T1000 (cell line): ENCODE data around the gene STK26.
"Not testable (repeated sequence)": the region's sequence is repeated elsewhere in the genome, so short reads cannot be mapped to it uniquely, and the experiment has no call there.

ENCODE experiments used
- DNase-seq: peaks from one replicate; lab custom pipeline; 2025; ENCODE audit warnings: mixed read lengths; lab: John Stamatoyannopoulos, UW

STK26 gene

DNA sequence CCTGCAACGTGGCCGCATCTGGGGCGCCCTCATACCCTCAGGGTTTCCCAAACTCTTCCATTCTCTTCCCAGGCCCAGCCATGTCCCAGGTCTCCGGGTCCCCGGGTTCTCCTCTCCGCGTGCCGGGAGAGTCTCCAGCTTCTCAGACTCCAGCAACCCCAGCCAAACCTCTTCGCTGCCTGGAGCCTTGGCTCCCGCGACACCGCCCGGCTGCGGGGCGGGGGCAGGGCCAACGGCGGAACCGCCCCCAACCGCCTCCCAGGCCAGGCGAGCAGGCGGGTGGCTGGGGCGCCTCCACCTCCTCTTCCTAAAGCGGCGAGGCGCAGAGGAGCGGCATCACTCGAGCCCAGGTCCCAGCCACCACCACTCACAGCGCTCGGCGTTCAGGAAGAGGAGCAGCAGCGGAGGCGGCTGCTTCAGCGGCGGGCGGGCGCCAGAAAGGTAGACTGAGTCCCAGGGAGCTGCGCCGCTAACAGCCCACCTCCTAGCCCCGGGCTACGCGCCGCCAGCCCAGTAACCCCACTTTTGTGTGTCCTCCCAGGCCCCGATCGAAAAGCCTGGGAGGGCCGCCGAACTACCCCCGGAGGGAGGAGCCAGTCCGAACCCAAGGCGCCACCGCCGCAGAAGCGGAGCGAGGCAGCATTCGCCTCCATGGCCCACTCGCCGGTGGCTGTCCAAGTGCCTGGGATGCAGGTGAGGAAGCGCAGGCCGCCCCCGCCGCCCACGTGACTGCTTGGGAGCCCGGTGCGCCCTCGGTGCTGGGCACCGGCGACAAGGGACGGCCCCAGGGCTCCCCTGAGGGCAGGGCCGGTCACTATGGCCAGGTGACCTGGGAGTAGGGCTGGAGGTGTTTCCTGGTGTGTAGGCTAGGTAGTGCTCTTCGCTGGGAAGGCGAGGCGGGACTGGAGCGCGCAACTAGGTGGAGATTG lies at the start of gene STK26:
TSS of gene STK26 (plus strand) at position 336 of the 929 bp plus-strand sequence. CDS start at position 652, 316 bp downstream.
- DNase-seq, result peak; percentile 4

DNA sequence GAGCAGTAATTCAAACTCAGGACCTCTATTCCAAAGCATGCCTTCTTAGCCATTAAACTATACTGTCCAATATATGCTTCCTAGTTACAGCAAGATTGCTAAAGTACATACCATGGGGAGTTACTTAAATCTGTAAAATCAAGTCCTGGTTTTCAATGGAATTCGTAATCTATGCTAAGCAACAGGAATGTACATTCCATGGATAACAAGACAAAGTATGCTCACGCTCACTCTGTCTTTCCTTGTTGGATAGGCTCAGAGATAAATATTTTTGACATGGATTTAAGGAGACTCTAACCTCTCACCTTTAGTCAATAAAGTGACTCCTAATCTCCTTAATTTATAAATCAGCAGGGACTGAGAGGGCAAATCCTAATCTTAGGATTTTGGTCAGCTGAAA lies 47.3 kb upstream of the STK26 start:
- DNase-seq, result no peak

DNA sequence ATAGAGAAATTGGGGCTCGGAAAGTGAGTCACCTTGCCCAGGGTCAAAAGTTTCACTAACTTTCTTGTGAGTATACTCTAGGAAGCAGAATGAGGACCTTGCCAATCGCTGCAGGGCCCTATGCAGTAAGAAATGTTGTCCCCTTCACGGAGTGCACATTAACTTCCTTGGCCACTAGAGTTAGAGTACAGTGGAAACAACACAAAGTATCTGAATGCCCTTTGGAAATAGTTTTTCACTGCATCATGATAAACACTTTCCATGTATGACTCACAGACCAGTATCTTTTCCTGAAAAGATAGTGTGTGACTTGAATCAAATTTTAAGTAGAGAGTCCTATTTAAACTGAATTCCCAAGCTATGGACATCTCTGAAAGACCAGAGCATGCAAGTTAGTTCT lies 45.5 kb upstream of the STK26 start:
- no peak for DNase-seq

DNA sequence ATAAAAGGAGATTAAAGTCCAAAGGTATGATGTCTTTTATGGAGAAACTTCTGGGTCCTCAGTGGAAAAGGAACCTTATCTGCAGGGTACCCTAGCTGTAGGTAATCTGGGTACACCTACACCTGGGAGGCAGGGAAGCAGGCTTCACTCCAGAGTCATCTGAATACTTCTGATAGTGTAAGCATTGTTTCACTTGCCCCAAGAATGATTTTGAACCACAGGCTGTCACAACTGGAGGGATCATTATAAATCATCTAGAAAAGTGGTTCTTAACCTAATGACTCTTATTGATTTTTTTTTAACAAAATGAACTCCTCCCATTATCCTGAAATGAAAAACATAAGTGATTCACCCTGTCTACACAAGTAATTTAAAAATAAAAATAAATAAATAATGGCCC lies 44.0 kb upstream of the STK26 start:
- DNase-seq, result no peak

DNA sequence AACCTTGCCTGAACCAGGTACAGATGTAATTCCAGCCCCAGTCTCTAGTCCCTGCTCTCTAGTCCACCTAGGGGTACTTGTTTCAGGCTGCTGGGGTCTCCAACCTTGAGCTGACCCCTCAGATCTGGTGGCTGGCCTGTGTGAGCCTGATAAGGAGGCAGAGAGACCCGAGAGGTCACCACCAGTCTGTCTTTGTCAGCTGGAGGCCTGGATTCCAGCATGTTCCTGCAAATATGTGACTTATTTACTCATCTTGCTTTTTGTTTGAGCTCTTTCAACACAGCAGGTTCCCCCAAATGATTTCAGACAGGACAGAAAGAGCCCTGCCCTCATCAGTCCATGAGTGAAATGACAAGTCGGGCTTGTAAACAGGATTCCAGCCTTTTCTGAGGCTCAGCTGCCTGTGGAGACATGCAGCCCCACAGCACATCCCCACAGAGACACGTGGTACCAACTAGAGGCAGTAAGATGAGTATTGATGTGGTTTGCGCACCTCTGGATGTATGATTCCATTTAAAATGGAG lies 37.5 kb upstream of the STK26 start:
- DNase-seq, result no peak

DNA sequence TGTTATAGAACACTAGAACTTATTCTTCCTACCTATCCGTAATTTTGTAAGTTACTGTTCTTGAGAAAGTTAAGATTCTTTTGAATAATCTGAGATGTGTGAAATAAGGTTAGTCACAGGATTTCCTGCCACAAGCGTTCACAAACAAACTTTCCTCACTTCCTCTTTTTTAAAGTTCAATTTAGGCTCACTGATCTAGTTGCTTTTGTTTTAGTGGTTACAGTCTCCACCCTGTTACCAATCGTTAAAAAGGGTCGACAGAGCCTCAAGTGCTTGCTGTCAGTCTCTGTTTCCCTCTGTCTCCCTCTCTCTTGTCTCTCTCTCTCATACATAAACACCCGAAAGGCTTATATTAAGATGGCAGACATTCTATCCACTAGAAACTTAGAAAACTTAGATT lies 35.9 kb upstream of the STK26 start:
- DNase-seq, result no peak

DNA sequence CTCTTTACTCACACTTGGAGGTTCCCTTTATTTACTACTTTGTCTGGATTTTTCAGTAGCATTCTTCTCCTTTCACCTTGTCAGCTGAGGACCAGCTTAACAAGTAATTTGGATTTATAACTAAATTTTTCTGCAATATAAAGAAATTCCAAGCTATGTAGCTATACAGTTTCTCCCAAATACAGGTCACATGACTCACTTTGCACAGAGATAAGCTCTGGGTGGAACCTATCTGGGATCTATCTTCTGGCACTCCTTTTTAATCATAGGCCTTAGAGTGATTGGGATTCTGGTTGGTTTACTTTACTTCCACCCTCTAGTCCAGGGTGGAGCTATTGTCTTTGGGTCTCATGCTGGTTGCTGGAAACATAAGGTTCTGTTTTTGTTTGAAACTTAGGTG lies 34.9 kb upstream of the STK26 start:
- DNase-seq, result no peak

DNA sequence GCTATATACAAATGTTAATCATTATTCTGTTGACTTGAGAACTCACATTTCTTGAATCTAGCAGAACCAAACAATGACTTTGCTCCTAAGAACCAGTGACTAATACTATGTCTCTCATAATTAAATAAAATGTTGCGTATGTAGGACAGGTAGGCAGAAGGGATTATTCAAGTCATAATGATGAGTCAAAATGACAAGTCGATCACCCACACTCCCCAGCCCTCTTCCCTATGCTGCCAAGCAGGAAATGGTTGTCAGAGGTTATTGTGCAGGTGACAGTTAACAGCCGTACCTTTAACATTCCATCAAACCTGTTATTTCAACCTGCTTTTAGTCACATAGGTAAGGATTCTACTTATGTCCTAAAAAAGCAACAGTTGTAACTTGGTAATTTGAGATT lies 22.0 kb upstream of the STK26 start:
- DNase-seq, result no peak

DNA sequence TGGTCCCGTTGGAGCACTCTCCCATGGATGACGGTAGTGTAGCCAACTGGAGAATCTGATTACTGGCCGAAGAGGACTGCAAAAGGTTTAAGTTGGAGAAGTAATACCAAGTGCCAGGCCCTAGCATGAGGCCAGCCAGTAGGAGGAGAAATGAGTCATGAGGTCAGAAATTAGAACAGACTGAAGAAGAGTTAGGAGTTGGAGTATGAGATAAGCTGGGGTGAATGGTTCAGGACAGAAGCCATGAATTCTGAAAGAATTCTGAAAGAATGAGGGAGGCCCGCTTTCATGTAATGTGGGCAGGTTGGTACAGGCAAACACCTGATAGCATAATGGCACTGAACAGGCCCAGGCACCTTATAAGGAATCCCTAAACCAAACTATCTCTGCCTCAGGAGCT lies 18.4 kb upstream of the STK26 start:
- DNase-seq, result no peak

DNA sequence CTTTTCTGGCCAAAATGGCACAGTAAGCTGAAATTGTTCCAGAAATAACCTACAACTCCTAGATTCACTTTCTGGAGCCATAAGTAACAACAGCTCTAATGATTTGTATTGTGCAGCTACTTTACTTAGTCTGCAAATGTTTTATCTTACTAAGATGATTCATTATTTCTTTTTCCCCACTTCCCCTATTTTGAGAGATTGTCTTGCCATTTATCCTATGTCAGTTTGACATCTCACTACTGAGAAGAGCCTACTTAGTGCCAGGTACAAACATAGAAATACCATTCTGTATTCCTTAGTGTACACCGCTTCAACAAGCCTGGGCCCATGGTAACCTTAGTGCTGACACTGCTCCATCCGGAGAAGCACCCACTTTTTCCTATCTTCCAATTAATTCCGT lies 13.8 kb upstream of the STK26 start:
- no peak for DNase-seq

DNA sequence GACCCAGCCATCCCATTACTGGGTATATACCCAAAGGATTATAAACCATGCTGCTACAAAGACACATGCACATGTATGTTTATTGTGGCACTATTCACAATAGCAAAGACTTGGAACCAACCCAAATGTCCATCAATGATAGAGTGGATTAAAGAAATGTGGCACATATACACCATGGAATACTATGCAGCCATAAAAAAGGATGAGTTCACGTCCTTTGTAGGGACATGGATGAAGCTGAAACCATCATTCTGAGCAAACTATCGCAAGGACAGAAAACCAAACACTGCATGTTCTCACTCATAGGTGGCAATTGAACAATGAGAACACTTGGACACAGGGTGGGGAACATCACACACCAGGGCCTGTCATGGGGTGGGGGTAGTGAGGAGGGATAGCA lies 12.9 kb upstream of the STK26 start:
- not testable (repeated sequence) for DNase-seq

DNA sequence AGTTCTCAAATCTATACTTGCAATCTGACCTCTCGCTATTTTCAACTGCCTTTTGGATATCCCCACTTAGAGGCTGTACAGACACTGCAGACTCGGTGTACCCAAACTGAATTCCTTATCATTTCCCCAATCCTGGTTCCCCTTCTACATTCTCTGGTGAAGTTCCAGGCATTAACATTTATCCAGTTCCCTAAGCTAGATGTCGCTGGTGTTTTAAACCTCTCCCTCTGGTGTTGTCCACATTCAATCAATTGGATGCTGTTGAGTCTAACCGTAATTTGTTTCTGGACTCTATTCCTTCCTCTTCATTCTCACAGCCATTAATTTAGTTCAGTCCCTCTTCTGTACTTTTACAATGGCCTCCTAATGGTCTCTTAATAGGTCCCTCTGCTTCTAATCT lies 7.2 kb upstream of the STK26 start:
- DNase-seq, result no peak

DNA sequence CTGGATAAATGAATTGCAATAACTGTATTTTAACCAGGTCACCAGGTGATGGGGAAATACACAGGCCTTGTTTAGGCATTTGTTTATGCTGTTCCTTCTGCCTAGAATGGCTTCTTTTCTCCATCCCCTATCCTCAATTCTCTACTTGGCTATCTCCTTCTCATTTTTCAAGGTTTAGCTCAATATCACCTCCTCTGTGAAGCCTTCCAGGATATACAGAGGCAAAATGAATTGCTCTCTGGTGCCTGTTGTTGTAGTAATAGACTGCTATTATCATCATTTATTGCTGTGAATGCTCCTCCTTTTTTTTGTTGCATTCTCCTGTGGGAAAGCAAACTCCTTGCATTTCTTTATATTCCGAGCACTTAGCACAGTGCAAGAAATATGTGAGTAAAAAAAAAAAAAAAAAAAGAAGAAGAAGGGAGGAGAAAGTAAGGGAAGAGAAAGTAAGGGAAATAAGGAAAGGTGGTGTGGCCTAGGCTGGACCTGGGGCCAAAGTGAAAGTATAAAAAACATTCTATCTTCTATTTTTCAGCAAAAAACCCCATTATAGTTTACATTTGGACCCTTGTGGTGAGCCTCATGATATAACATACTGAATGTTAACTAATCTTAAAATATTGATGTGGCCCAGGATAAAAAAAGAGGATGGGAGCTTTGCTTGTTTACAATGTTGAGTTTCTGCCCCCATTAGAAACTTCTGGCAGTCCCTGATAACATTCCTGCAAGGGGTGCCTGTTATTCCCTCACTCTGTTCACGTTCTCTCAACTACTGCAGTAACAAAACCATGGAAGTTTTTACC lies 6.3 kb upstream of the STK26 start:
- DNase-seq, result no peak

DNA sequence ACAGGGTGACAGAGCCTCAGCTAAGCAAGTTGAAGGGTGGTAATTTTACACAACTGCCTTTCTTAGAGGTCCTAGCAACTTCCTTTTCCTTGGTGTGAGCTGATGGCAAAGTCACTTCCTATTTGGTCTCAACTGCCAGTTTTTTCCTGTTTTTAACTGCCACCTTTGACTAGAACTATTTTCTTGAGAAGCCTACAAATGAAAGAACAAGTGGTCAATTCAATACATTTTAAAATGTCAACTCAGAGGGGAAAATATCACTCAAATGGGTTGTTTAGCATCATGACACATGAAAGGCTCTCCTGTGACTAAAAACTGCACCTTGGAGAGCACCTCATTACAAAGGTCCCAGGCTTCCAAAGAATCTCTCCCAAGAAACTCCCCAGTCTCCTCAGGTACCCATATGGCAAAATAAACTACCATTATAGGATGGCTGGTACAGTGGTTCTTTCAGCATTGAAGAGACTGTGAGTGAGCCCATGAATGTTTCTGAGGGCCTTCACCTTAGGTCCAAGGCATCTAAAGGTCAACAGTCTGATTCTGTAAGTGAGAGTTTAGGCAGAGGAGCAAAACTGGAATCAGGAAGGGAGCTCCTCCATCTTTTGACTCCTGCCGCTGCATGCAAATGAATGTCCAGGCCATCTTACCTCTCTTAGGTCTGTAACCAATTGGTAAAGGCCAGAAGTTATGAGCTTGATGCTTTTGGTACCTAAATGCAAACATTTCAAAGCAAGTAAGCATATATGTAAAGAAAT lies 5.5 kb upstream of the STK26 start:
- DNase-seq, result no peak

DNA sequence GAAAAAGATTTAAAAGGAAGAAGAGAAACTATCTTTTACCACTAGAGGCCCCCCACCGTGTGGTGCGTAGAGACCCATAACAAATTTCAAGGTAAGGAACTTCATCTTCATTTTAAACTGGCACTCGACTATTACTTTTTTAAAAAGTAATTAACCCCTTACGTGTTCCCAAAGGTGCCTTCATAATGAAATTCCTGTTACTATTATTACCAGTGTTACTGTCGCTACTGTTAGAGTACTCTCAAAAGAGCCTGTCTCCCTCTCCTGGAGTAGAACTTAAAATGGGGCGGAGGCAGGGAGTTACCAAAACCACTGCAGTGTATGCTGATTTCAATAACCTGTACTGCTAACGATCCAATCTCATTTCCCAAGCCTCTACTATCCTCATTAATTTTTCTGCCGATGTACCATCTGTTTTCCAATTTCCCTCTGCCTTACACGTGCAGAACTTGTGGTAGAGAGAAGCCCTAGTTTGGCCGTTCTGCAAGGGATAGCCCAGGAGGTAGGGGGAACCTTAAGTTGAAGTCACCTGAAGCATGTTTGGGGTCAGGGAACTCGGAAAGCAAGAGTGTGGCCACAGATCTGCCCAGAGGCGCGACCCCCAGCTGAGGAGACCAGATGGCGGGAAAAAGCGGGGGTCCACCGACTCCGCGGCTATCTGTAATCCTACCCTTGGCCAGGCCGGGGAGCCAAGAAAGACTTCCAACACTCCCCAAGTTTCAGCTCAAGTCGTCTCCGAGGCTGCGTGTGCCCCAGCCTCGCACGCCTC lies 720 bp upstream of the STK26 start:
- no peak for DNase-seq

DNA sequence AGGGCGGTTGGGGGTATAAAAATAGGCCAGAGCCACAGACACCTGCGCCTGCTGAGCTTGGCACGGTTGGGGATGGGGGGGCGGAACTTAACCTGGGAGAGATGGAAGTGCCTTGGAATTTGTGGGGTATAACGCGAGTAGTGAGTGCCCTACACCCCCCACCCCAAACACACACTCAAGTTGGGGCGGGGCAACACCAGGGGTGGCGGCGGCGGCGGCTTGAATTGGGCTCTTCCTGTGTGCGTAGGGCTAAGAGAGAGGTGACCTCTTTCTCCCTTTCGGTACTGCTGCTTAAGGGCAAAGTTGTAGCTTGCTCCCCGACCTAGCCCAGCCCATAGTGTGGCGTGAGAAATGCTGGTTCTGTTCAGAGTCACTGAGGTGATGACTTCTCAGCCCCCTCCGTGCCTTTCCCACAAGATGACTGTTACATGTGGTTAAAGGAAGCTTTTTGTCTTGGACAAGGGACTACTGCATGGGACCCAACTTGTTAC lies 839 bp downstream of the STK26 start:
- DNase-seq, result no peak

DNA sequence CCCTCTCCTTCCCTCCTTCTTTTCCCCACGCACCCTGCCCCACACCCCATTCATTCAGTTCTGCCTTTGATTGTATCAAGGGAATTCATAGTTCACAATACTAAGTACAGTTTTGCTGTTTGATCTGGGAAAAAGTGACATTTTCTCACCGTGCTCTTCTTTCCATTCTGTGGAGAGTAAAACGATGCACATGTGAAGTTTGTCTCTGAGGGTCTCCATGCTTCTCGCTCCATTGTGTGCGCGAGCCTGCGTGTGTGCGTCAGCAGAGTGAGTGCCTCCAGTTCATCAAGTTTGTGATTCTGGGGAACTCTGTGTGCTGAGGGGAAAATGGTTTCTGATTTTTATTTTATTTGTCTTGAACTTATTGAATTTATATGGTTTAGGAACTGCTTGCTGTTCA lies 1.9 kb downstream of the STK26 start:
- no peak for DNase-seq

DNA sequence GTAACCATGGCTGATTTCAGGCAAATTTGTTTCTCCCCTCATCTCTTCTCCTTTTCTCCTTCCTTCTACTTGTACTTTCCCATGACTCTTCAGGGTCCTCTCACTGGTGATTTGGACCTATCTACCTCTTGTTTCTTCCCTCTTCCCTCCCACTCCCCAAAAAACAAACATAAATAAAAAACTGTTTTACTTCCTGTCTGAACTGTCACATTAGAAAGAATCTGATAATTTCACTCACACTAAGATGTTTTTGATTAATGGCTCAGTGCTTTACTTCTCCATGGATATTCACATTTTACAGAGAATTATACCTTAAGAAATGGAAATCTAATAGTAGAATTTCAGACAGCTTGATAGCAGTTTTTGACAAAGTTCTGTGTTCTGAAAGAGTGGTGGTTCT lies 7.2 kb downstream of the STK26 start:
- DNase-seq, result no peak

DNA sequence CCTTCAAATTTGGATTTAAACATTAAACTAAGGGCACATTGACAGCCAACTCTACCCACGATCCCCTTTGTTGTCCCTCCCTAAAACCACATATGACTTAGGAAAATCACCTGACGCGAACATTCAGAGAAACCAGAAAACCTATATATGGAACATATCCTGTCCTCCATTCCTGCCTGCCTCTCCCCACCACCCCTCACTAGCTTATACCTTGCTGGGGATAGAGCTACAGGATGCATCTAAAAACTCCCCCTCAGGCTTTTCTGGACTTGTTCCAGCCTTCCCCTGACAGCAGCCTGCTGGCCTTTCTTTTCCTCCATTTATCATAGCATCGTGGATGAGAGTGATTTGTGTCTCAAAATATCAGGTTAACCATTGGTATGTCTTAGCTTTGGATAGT lies 8.8 kb downstream of the STK26 start:
- no peak for DNase-seq

DNA sequence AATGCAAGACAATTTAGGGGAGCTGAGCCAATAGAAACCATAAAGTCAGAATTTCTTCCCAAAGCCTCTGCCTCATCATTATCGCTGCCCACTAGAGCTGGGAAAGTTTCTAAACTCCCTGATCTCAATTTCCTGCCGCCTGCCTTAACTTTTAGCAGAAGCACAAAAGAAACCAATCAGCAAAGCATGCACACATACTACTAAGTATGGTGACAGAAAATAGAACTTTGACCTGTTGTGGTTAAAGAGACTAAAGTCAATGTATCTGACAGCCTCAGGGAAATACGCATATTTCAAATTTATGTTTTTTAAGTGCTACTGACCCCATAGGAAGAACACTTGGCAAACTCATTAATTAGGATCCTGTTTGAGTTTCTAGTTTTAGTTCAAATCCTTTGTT lies 10.1 kb downstream of the STK26 start:
- no peak for DNase-seq

DNA sequence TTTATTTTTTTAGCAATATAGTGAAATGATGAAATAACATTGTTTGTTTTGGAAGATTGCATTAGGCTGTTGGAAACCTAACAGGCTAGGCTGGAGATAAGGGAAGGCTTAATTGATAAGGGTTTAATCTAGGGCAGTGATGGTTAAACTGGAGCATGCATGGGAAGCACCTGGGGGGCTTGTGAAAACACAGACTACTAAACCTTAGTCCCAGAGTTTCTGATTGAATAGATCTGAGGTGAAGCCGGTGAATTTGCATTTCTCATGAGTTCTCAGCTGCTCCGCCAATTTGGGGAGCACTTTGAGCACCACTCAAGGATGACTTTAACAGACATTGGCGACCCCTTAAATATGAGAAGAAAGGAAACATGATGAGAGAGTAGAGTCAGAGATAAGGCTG lies 11.5 kb downstream of the STK26 start:
- DNase-seq, result no peak
